VCaP (cell line): ENCODE data around the gene CPEB4.
A peak's percentile ranks its signal among the peaks of the same experiment; 100 is the strongest.

ENCODE experiments used
- H3K27ac ChIP-seq: fragments of 450-650 bp; 2 replicates; pipeline ENCODE4 v1.5.1; 2017
- TF ChIP-seq, protein P1 (sequence below): fragments of 450-650 bp; conservative IDR thresholded peaks from 2 replicates; pipeline ENCODE4 v1.5.1; 2017; ENCODE audit warnings: mild to moderate bottlenecking, moderate library complexity

Gene CPEB4

GRCh38 chr5:173855162-173855994, 32.8 kb upstream of the CPEB4 start:
- H3K27ac ChIP-seq: no peak overlapping the region
- TF ChIP-seq, protein P1, sequence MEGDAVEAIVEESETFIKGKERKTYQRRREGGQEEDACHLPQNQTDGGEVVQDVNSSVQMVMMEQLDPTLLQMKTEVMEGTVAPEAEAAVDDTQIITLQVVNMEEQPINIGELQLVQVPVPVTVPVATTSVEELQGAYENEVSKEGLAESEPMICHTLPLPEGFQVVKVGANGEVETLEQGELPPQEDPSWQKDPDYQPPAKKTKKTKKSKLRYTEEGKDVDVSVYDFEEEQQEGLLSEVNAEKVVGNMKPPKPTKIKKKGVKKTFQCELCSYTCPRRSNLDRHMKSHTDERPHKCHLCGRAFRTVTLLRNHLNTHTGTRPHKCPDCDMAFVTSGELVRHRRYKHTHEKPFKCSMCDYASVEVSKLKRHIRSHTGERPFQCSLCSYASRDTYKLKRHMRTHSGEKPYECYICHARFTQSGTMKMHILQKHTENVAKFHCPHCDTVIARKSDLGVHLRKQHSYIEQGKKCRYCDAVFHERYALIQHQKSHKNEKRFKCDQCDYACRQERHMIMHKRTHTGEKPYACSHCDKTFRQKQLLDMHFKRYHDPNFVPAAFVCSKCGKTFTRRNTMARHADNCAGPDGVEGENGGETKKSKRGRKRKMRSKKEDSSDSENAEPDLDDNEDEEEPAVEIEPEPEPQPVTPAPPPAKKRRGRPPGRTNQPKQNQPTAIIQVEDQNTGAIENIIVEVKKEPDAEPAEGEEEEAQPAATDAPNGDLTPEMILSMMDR: no peak

DNA sequence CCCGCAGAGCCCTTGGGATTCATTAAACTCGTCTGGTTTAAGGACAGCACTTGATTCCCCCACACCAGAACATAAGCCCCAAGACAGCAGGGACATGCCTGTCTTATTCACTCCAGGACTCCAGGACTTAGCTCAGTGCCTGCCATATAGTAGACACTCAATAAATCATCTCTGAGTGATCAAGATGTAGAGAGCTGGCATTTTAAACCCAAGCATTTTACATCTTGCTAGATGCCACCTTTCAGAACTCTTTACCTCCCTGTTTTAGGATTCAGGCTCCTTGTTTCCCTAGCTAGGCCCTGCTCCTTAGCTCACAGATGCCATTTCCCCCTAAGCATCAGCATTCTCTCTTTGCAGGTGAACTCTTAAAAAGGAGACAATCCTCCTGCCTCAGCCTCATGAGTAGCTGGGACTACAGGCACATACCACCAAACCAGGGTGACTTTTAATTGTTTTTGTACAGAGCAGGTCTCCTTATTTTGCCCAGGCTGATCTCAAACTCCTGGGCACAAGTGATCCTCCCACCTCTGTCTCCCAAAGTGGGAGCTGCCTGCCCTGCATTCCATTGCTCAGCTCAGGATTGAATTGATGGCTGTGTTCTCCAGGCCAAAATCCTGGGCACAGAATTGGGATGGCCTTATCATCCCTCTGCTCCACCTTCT, 32.0 kb upstream of the CPEB4 start:
- TF ChIP-seq, protein P1: no peak

DNA sequence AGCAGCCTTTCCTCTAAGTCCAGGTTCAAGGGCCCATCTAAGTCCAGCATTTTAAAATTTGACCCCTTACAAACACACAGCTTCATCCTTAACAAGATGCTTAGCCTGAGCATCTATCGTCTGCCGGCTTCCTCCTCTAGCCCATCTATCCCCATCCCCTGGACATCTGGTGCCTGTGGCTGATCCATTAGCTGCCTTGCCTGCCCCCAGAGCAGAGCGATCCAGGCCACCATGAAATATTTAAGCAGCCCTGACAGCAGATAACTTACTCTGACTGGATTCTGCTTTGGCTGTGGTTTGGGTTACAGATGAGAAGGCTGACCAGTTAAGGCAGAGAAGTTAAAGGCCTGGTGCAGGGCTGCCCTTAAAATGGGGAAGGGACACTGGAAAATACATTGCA, 30.9 kb upstream of the CPEB4 start:
- no peak overlapping the region for H3K27ac ChIP-seq
- TF ChIP-seq, protein P1: no peak

More for the DNA sequence above, 32.0 kb upstream of the CPEB4 start:
- H3K27ac ChIP-seq: no peak overlapping the region

- H3K27ac ChIP-seq: peak overlapping the region; percentile 65
- TF ChIP-seq, protein P1: no peak
Measured at GRCh38 chr5:173858021-173858669, 30.0 kb upstream of the CPEB4 start.

- TF ChIP-seq, protein P1: no peak
- H3K27ac ChIP-seq: peak overlapping the region; percentile 65
Measured at GRCh38 chr5:173858670-173859407, 29.3 kb upstream of the CPEB4 start.

GRCh38 chr5:173859408-173860159, 28.6 kb upstream of the CPEB4 start:
- H3K27ac ChIP-seq: peak overlapping the region; percentile 65
- TF ChIP-seq, protein P1: no peak
